Activated CD8-positive, alpha-beta memory T cell treated with anti-CD3 and anti-CD28 coated beads for 1 hour (primary cell): ENCODE data around the gene UNC5C.
"Not testable (repeated sequence)": the region's sequence is repeated elsewhere in the genome, so short reads cannot be mapped to it uniquely, and the experiment has no call there.

Experiments
- DNase-seq, 2 donors: peaks; one replicate each; pipeline ENCODE4 v3.0.0-alpha.2; 2020; ENCODE audit warnings: low read depth in 1 of 2; ENCODE audit errors: extremely low read depth in 1 of 2

UNC5C gene

DNA sequence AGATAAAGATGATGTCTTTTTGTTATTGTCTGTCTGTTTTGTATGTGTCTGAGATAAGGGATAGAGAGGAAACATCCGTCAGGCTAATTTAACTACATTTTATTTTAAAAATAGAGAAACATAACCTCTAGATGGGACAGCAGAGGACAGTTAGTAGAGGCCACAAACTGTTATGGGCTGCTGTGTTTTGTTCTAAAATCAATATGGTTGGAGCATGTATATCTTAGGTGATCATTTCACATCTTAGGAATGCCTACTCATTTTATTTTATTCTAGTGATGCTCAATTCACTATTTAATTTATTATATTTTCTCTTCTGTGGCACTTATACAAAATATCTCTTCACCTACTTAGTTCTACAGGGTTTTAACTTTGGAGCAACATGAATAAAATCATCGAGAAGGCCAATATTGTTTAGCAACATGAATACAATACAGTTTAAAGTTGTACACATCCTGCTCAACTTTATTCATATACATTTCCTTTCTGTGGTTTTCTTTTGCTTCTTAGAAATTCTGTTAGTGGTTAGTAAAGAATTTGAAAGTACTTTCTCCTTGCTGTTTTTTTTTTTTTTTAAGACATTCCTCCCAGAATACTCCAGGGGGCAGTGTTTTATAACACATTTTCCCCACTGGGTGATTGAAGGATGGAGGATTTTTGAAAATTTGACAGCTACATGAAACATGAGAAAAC is 392.9 kb downstream of the UNC5C start:
- DNase-seq, result no peak

DNA sequence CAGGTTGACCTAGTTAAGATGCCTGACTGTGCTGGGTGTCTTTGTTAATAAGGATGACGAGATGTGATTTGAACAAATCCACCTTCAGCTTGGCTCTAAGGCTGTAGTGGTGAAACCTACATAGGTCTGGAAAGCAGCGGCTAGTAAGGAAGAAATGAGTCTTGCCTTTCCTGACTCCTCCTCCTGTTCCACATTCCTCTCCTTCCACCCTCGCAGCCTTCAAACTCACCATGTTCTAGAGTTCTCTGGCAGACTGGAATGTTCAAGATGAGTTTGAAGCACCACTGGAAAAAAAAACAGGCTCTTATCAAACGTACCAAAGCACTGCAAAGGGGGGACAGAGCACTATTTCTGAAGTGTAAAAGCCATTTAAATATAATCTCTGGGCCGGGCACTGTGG is 395.6 kb downstream of the UNC5C start:
- DNase-seq, result no peak

DNA sequence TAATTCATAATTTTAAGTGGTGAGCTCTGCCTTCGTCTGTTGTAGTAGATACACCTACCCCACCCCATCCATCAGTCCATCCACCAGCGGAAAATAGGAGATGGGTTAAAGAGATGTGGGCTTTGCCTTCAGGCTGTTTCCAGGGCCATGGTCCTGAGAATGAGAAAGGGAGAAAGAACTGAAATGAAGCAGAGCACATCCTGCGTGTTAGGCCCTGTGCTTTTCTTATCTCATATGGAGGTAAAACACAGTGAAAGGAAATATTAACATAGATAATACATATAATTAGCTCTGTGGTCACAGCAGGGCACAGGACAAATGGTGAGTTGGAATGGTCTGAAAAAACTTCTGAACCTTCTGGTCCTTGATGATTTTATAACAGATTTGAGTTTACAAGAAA is 397.5 kb downstream of the UNC5C start:
- DNase-seq, result no peak

DNA sequence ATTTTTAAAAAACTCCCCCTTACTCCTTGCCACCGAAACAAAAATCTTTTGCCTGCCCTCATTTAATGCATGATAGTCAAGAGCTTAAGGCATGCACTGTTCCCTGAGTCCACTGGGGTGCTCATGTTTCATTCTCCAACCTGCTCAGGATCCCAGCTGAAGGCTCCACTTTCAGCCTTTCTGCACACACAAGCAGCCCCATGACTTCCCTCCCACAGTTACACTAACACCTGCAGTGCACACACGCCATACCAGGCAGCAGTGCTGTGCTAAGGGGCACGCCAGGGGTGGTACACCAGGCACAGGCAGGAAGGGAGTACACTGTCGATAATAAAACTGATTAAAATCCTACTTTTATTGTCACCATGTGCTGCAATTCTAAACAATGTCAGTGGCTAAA is 405.8 kb downstream of the UNC5C start:
- DNase-seq, result no peak

GRCh38 chr4:95141361-95141760 is 407.4 kb downstream of the UNC5C start:
- DNase-seq, result no peak

GRCh38 chr4:95139424-95139823 is 409.3 kb downstream of the UNC5C start:
- not testable (repeated sequence) for DNase-seq

- DNase-seq, result not testable (repeated sequence)
Observed at GRCh38 chr4:95134016-95134415, 414.8 kb downstream of the UNC5C start.

- DNase-seq, result no peak
Observed at GRCh38 chr4:95129821-95130311, 418.9 kb downstream of the UNC5C start.

DNA sequence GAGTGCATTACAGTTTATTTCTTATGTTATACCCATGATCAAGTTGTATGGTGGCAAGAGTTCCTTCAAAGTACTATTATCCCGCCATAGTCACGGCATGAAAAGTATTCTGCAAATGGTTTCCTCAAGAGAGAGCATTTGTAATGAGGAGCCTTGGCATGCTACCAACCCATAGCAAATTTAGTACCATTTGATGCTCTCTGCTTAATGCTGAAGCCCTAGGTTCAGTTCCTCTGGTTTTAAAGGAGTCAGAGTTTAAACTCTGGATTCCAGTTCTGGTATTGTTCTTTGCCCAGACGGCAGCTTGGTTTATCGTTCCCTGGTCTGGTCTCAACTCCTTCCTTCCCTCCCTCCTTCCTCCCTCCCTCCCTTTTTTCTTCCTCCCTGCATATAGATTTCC is 419.7 kb downstream of the UNC5C start:
- no peak for DNase-seq

- no peak for DNase-seq
Observed at GRCh38 chr4:95124906-95125504, 423.8 kb downstream of the UNC5C start.

DNA sequence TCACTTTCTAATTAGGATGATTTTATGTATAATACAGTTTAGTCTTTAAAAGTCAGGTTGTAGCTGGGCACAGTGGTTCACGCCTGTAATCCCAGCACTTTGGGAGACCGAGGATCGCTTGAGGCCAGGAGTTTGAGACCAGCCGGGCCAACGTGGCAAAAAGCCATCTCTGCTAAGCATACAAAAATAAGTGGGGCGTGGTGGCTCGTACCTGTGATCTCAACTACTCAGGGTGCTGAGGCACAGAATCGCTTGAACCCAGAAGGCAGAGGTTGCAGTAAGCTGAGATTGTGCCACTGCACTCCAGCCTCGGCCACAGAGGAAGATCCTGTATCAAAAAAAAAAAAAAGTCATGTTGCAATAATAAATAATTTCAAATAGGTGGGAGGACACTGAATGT is 426.8 kb downstream of the UNC5C start:
- DNase-seq, result no peak

DNA sequence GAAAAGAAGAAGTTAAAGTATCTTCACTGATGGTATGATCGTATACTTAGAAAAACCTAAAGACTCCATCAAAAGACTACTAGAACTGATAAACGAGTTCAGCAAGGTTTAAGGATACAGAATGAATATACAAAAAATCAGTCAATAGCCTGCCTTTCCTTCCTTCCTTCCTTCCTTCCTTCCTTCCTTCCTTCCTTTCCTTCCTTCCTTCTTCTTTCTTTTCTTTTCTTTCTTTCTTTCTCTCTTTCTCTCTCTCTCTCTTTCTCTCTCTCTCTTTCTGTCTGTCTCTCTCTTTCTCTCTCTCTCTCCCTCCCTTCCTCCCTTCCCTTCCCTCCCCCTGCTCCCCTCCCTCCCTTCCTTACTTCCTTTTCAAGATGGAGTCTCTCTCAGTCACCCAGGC is 428.3 kb downstream of the UNC5C start:
- no peak for DNase-seq

GRCh38 chr4:95118497-95118896 is 430.3 kb downstream of the UNC5C start:
- no peak for DNase-seq

- no peak for DNase-seq
Observed at GRCh38 chr4:95114521-95114920, 434.3 kb downstream of the UNC5C start.
